Stimulated activated CD4-positive, alpha-beta T cell treated with anti-CD3 and anti-CD28 coated beads, Interleukin-12 subunit alpha, Interleukin-12 subunit beta, amount 100 ng/mL, for 48 hours (primary cell): ENCODE data around the gene ROR2.
"Not testable (repeated sequence)": the region's sequence is repeated elsewhere in the genome, so short reads cannot be mapped to it uniquely, and the experiment has no call there.

Source experiments
- DNase-seq, 3 donors: peaks; one replicate each; pipeline ENCODE4 v3.0.0-alpha.2; 2020; ENCODE audit warnings: low read depth in 2 of 3, low spot score in 1 of 3

ROR2 gene

DNA sequence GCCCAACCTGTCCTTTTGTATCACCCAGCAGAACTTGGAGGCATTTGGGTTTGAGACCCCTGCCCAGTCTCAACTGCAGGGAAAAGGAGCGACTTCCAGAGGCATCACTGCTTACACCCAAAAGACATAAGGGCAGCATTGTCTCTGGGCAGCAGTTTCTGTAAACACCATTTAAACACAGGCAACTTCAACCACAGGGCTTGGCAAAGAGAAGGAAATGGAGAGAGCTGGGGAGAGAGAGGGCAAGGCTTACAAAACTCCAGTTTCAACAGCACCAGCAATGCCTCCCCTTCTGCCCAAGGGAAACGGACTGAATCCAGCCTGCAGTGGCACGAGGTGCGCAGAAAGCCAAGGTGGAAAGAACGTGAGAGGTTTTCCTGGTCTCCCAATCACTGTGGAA, 147.6 kb downstream of the ROR2 start:
- DNase-seq = no peak

- no peak for DNase-seq
Measured at GRCh38 chr9:91800473-91801030, 149.5 kb downstream of the ROR2 start.

GRCh38 chr9:91799113-91799744, 150.8 kb downstream of the ROR2 start:
- no peak for DNase-seq

GRCh38 chr9:91798273-91799112, 151.5 kb downstream of the ROR2 start:
- DNase-seq = peak; percentile 18 to 29 (median 27)

- DNase-seq = not testable (repeated sequence)
Measured at GRCh38 chr9:91797517-91797916, 152.5 kb downstream of the ROR2 start.

DNA sequence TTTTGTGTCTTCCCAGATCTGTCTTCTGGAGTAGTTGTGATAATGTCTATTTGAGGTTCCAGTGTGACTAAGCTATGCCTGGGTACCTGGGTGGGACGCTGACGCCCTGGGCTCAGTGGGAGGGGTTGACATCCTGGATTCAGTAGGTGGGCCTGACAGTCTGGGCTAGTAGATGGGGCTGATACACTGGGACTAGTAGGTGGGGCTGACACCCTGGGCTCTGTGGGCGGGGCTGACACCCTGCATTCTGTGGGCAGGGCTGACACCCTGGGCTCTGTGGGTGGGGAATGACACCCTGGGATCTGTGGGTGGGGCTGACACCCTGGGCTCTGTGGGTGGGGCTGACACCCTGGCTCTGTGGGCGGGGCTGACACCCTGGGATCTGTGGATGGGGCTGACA, 153.5 kb downstream of the ROR2 start:
- DNase-seq = not testable (repeated sequence)

DNA sequence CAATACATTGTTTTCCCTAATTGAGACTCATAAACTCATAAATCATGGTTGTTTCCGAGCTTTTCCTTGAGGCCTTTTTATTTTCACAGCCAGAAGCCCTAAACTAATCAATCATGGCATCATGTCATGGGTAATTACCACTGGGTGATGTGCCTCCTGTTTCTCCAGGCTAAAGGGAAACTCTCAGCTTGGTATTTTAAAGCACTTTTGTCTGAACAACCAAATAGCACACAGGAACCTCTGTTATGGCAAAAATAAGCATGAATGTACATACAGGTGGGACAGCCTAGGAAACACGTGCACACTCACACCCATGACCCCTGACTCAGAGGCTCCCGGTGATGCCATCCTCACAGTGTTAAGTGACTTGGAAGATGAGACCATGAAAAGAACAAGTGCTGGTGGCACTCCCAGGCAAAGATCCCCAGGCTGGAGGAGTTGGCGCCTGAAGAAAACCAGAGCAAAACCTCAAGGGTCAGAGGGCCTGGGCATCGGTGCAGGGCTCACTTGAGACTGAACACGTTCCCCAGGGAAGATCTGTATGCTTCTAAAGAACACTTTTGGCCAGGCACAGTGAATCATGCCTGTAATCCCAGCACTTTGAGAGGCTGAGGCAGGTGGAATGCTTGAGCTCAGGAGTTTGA, 154.3 kb downstream of the ROR2 start:
- DNase-seq = no peak

GRCh38 chr9:91793371-91793770, 156.7 kb downstream of the ROR2 start:
- DNase-seq = not testable (repeated sequence)

GRCh38 chr9:91790917-91791316, 159.1 kb downstream of the ROR2 start:
- no peak for DNase-seq

DNA sequence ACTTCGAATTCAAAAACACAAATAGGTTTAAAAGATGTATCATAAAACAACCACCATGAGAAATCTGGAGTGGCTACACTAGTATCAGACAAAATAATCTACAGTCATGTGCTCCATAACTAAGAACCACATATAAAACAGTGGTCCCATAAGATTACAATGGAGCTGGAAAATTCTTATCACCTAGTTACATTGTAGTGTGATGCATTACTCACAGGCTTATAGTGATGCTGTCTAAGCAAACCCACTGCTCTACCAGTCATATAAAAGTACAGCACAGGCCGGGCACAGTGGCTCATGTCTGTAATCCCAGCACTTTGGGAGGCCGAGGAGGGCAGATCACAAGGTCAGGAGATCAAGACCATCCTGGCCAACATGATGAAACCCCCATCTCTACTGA, 160.1 kb downstream of the ROR2 start:
- no peak for DNase-seq

DNA sequence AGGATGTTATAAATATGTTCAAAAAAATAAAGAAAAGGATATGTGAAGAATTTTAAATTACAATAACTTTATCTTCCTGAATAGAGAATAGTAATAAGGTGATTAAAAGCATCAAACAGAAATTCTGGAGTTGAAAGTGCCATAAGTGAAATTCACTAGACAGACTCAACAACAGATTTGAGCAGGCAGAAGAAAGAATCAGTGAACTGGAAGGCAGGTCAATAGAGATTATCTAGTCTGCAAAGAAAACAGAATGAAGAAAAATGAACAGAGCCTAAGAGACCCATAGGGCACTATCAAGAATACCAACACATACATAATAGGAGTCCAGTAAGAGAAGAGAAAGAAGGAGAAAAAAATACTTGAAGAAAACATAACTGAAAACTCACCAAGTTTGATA, 162.1 kb downstream of the ROR2 start:
- no peak for DNase-seq

- no peak for DNase-seq
Measured at GRCh38 chr9:91786132-91786896, 163.7 kb downstream of the ROR2 start.

GRCh38 chr9:91785447-91785842, 164.6 kb downstream of the ROR2 start:
- DNase-seq = no peak

DNA sequence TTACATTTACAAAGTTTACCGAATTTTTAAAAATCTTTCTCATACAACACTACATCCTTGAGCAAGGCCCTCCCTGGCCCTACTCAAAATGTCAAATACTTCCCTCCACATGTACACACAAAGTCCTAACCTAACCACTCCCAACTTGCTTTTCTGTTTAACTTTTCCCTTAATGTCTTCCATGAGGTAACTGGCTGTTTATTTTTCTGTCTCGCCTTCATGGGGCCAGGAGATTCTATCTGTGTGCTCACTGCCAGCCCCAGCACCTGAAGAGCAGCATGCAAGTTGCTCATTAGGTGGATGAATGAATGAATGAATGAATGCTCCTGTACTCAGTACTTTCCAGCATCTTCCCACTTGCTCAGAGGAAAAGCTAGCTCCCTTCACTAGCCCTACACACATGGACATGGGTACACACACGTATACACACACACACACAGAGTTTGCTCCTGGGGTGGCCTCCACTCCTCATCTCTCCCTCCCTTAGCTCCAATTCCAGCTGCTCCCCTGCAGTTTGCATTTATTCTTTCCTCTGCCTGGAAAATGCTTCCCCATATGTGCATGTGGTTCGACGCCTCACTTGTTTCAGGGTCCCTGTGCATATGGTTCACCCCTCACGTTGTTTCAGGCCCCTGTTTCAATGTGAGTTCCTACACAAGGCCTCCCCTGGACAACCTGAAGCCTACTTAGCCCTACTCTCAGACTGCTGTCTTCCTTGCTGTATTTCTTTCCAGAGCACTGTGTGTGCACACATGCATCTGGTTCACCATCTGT, 165.2 kb downstream of the ROR2 start:
- no peak for DNase-seq

GRCh38 chr9:91783876-91784672, 166.0 kb downstream of the ROR2 start:
- no peak for DNase-seq

DNA sequence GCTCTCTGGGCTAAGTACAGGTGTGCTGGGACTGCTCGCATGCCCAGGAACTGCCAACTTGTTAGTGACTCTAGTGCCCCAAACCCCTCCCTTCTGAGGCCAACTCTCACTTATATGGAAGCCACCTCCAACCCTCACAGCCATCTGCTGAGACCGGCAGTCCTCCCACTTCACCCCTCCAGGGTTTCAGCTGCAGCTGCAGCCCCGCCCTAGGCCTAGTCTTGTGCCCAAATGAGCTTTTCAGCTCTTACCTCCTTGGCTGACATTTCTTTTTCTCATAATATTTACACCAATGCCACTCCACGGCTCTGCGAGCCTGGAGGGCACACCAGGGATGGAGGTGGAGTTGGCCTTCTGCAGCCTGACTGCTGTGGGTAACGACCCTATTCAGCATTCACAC, 166.6 kb downstream of the ROR2 start:
- no peak for DNase-seq

- DNase-seq = no peak
Measured at GRCh38 chr9:91782708-91783214, 167.3 kb downstream of the ROR2 start.

DNA sequence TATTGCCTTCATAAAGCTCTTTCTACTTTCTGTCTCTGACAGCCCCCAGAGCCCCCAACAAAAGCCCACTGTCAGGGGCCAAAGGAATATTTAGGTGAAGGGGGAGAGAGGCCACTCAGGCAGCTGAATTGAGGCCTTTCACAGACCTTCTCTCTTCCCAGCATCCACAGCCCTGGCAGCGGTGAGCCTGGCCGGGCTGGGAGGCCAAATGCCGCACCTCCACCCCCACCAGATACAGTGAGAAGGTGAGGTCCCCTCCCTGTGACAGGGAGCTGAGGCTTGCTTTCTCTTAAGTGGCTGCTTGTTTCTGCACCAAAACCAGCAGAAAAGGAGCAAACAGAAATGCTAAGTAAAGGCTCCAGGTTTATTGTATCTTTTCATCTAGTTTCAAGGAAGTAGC, 168.1 kb downstream of the ROR2 start:
- DNase-seq = no peak

DNA sequence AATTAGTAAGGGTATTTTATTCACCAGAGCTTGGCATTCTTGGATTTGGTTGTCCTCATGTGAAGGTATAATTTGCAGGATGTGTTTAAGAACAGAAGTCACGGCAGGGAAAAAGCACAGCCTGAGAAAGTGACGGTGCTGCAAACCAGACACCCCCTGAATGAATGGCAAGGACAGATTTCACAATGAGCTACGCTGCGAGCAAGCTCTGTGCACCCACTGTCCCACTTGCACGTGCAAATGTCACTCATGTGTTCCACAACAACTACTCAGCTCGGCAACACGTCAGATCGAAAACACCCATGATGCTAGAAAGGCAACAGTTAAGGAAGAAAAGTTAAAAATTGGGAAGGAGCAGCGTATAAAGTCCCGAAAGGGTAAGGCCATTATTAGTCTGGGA, 168.9 kb downstream of the ROR2 start:
- DNase-seq = no peak
